ENCODE results near the gene GLI1.

Gene GLI1

DNA sequence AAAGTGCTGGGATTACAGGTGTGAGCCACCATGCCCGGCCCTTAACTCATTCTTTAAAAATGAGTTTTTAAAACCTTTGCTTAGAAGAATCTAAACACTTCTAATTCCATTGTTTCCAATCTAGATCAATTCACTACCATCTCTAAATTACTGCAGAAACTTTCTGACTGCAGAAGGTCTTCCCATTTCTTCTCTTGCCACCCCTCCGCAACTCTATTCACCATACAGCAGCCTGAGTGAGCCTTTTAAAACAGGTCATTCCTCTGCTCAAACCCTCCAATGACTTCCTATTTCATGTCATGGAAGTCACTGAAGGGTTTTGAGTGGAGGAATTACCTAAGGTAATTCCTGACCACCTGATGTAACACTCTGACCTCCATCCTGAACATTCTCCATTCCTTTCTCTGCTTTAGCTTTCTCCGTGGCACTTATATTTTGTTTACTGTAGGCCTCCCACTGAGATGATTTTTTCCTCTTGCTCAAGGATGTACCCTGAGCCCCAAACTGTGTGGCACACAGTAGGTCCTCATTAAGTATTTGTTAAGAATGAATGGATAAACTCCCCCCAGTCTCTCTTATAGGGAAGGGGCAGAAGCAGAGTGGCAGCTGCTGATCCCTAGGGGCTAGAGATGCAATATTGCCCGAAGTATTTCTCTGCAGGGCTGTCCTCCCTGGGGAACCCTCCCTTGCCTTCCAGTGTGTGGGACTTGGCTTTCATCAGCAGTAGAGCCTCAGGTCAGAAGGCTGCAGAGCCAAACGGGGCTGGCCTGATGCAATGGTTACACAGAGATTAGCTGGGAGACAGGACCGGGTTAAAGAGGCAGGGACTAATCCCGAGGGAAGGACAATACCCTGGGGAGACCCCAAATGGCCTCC is 59.6 kb downstream of the GLI1 start:
- peak overlapping the region; percentile 92 for H3K4me3 ChIP-seq (ENCODE audit: low read depth, low read length)
- TF ChIP-seq, protein P1, sequence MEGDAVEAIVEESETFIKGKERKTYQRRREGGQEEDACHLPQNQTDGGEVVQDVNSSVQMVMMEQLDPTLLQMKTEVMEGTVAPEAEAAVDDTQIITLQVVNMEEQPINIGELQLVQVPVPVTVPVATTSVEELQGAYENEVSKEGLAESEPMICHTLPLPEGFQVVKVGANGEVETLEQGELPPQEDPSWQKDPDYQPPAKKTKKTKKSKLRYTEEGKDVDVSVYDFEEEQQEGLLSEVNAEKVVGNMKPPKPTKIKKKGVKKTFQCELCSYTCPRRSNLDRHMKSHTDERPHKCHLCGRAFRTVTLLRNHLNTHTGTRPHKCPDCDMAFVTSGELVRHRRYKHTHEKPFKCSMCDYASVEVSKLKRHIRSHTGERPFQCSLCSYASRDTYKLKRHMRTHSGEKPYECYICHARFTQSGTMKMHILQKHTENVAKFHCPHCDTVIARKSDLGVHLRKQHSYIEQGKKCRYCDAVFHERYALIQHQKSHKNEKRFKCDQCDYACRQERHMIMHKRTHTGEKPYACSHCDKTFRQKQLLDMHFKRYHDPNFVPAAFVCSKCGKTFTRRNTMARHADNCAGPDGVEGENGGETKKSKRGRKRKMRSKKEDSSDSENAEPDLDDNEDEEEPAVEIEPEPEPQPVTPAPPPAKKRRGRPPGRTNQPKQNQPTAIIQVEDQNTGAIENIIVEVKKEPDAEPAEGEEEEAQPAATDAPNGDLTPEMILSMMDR (conservative IDR thresholded peaks at IDR 0.05; ENCODE audit: low read depth, low read length), result no peak
- peak; percentile 62 for DNase-seq (ENCODE audit: low read depth)

DNA sequence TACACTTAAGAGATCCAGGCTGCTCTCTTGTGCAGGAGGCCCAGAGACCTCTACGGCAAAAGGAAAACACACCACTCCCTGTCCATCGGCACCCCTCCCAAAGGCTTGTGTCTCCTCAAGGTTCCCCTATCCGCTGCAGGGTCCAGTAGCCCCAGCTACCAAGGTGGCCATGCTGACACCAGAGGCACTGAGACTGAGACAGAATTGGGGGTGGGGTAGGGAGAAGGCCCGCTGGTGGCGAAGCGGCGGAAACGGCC is 60.1 kb downstream of the GLI1 start:
- TF ChIP-seq, protein P1 (conservative IDR thresholded peaks at IDR 0.05; ENCODE audit: low read depth, low read length), result no peak
- DNase-seq (ENCODE audit: low read depth), result no peak
- H3K4me3 ChIP-seq (ENCODE audit: low read depth, low read length), result peak overlapping the region; percentile 92

DNA sequence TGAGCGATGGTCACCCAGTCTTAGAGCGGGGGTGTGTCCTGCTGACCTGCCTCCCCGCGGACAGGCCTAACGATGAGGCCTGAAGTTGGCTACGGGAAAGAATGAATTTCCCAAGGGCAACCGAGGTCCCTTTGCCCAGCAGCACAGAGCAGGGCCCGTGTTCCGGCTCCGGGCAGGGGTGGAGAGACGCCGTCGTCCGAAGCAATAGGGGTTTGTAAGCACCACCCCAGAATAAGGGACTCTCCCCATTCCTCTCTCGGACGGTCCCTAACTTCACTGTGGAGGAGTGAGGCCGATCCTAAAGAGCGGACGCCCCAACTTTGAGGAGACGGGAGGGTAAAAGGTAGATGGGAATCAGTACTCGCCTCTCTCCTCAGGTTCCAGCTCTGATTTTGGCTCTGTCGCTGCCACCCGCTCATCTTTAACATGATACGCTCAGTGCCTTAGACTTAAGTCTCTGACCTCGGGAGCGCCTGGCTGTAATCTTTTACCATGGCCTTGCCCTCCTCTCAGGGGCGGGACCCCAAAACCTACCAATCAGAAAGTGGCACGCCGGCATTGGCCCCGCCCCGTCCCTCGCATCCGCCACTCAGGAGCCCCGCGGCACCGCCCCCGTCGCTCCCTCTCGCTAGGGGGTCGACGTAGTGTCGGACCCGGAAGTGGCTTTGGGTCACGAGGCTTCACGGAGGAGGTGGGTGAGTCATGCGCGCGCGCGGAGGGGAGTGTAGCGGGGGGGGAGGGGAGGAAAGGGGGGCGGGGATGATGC is 60.7 kb downstream of the GLI1 start, which contains the start of gene DDIT3:
Gene DDIT3 (minus strand): TSS at position 462 of the 766 bp plus-strand sequence. CDS start 3,108 bp downstream, outside the sequence.
- DNase-seq (ENCODE audit: low read depth), result peak; percentile 99
- peak within 1 kb of the TSS; percentile 92 for H3K4me3 ChIP-seq (ENCODE audit: low read depth, low read length)
- TF ChIP-seq, protein P1 (conservative IDR thresholded peaks at IDR 0.05; ENCODE audit: low read depth, low read length), result no peak

DNA sequence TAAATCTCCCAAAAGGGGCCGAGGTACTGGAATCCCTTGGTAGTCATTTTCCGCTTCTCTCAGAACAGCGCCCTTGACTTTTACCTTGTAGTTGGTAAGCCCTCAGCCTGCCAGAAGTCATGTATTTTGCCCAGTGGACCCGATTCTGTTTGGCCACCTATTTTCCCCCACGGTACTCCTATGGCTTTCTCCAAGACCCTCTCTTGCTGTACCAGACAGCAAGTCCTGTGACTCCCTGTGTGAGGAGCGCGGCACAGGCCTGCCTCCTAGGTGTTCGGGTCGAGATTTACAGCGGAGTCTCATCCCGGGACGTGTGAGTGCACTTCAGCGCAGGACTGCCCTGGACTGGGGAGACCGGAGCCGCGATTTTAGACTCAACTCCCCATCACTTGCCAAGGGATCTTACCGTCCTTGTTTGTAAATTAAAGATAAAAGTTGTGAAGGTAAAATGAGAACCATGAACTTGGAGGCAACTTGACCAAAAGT is 62.0 kb downstream of the GLI1 start:
- peak; percentile 72 for DNase-seq (ENCODE audit: low read depth)
- H3K4me3 ChIP-seq (ENCODE audit: low read depth, low read length), result no peak overlapping the region
- TF ChIP-seq, protein P1 (conservative IDR thresholded peaks at IDR 0.05; ENCODE audit: low read depth, low read length), result no peak
